CD4-positive, alpha-beta T cell (primary cell): Measurements from ENCODE around the gene IST1. TPM values are rescaled to one million over a fixed set of nuclear protein-coding genes. Genes with fewer than 3 reads are reported as not detected.
A peak's percentile ranks its signal among the peaks of the same experiment; 100 is the strongest.

Experiments used
- ATAC-seq: fragments of 200-7000 bp; cut with Tn5 transposase; one replicate; pipeline ENCODE4 v1.10.0; 2022; ENCODE audit warnings: mild to moderate bottlenecking; ENCODE audit not compliant: poor library complexity
- CTCF ChIA-PET: fragments of 350-600 bp; sonication (Branson Sonifier 250); formaldehyde crosslinking; loops from one replicate; lab custom pipeline; 2021; ENCODE audit warnings: antibody characterized with exemption, inconsistent platforms; lab: Charles Lee
- POLR2A ChIA-PET: fragments of 350-600 bp; sonication (Branson Sonifier 250); formaldehyde crosslinking; loops from one replicate; lab custom pipeline; 2021; ENCODE audit warnings: antibody characterized with exemption, inconsistent platforms; lab: Charles Lee
- DNase-seq, 14 experiments: peaks; one replicate each; pipeline ENCODE4 v3.0.0-alpha.2; 2013 to 2020; ENCODE audit warnings: mixed read lengths in 2 of 14
- H3K27ac ChIP-seq, 2 donors: one replicate each; pipeline versions ENCODE4 v1.5.1 to v1.7.0; 2013; ENCODE audit warnings: low read length in 2 of 2, low read depth in 1 of 2, mild to moderate bottlenecking in 1 of 2
- H3K27me3 ChIP-seq, 2 experiments: 1 replicate in 1 of 2; 2 replicates in 1 of 2; pipeline versions ENCODE4 v1.6.1 to v1.7.0; 2013; ENCODE audit warnings: low read length in 2 of 2, control low read depth in 1 of 2, mild to moderate bottlenecking in 1 of 2, moderate library complexity in 1 of 2; ENCODE audit not compliant: insufficient read depth in 2 of 2, control insufficient read depth in 1 of 2
- H3K36me3 ChIP-seq: one replicate; pipeline ENCODE4 v1.6.1; 2013; ENCODE audit warnings: low read length, control low read depth; ENCODE audit not compliant: insufficient read depth
- H3K4me1 ChIP-seq: one replicate; pipeline ENCODE4 v1.6.1; 2013; ENCODE audit warnings: low read length, control low read depth; ENCODE audit not compliant: insufficient read depth
- H3K4me3 ChIP-seq: one replicate; pipeline ENCODE4 v1.5.1; 2013; ENCODE audit warnings: mild to moderate bottlenecking, low read length, moderate library complexity
- H3K9me3 ChIP-seq, 2 experiments: 1 replicate in 1 of 2; 2 replicates in 1 of 2; pipeline versions ENCODE4 v1.6.1 to v1.7.0; 2013; ENCODE audit warnings: low read length in 2 of 2, mild to moderate bottlenecking in 2 of 2, control low read depth in 1 of 2, moderate library complexity in 1 of 2; ENCODE audit not compliant: control insufficient read depth in 1 of 2, insufficient read depth in 1 of 2
- H3K27ac Mint-ChIP-seq: one replicate; pipeline ENCODE4 v1.8.0; 2020; ENCODE audit warnings: mixed read lengths
- H3K27me3 Mint-ChIP-seq: one replicate; pipeline ENCODE4 v1.8.0; 2021; ENCODE audit warnings: mixed read lengths
- H3K36me3 Mint-ChIP-seq: one replicate; pipeline ENCODE4 v1.8.0; 2021; ENCODE audit warnings: low read depth, mixed read lengths
- H3K4me1 Mint-ChIP-seq: one replicate; pipeline ENCODE4 v1.8.0; 2021; ENCODE audit warnings: low read depth, mixed read lengths
- H3K4me3 Mint-ChIP-seq: one replicate; pipeline ENCODE4 v1.8.0; 2020; ENCODE audit warnings: mild to moderate bottlenecking, mixed read lengths
- H3K9me3 Mint-ChIP-seq: one replicate; pipeline ENCODE4 v1.8.0; 2020; ENCODE audit warnings: mixed read lengths
- CTCF ChIP-seq: fragments of 200-600 bp; IDR thresholded peaks from one replicate; pipeline ENCODE4 v1.8.0; 2022; ENCODE audit warnings: antibody characterized with exemption, mild to moderate bottlenecking
- intact Hi-C, 2 experiments: fragments of 100-400 bp; cut with DNase I in 1 of 2; cut with micrococcal nuclease in 1 of 2; formaldehyde crosslinking; loops; one replicate each; pipeline versions ENCODE4 v1.15.1 to v1.9.0; 2023 to 2025; cut with DNase I, micrococcal nuclease
- total RNA-seq, 174 experiments: library from RNA in 2 of 174; stranded (reverse) in 2 of 174; gene quantifications; one replicate each; pipeline ENCODE4 v1.2.3 and lab custom pipeline; 2021 to 2026

IST1 gene
- total RNA-seq, 2 experiments from 2014 or later, result 411 to 412 TPM

GRCh38 chr16:71895679-71896365 is 491 bp downstream of the IST1 start:
- Mint-ChIP-seq H3K4me3 (peak overlapping the region; percentile 99), H3K27me3 (no peaks in the 10 kb centered on the region), H3K9me3 (no peaks in the 10 kb centered on the region), H3K27ac (peak overlapping the region; percentile 98), H3K36me3 (peaks cover 25% of the 10 kb centered on the region), H3K4me1 (peaks cover 43% of the 10 kb centered on the region)
- Histone ChIP-seq H3K27me3 (no peaks in the 10 kb centered on the region), H3K36me3 (peaks cover 2% of the 10 kb centered on the region), H3K9me3 (no peaks in the 10 kb centered on the region), H3K4me1 (peaks cover 47% of the 10 kb centered on the region), H3K27ac (peak overlapping the region; percentile 94 to 95), H3K4me3 (peak overlapping the region; percentile 98)
- POLR2A ChIA-PET, result interaction anchor here (0.6 to 9.1 kb wide), 10 partner anchors 12 to 331 kb away, joined by 3 to 219 read pairs (median 3); partner anchors contain the start of genes AP1G1 and ZNF821
- intact Hi-C loops, result loop anchor here (1.0 to 5.0 kb wide), 7 partner anchors 12 to 174 kb away; partner anchors contain the start of genes AP1G1 (in 1 of the 2), PHLPP2 (in 1 of the 2) and ZNF821 (in 1 of the 2)
- CTCF ChIA-PET, result interaction anchor here (0.9 to 7.9 kb wide), 2 partner anchors 12 to 66 kb away, joined by 3 to 100 read pairs; partner anchors contain the start of gene ZNF821
- TF ChIP-seq CTCF, result no peak
- peak in 6 of 14 experiments; percentile 26 to 51 (median 28) for DNase-seq
- ATAC-seq, result peak; percentile 6

GRCh38 chr16:71896764-71897368 is 1.5 kb downstream of the IST1 start:
- Mint-ChIP-seq H3K4me3 (peak overlapping the region; percentile 99), H3K4me1 (peaks cover 51% of the 10 kb centered on the region), H3K27ac (peak overlapping the region; percentile 98), H3K9me3 (no peaks in the 10 kb centered on the region), H3K36me3 (peaks cover 25% of the 10 kb centered on the region), H3K27me3 (no peaks in the 10 kb centered on the region)
- ChIA-PET CTCF (interaction anchor here (1.0 to 7.9 kb wide), 2 partner anchors 13 to 34 kb away, joined by 3 to 100 read pairs; partner anchors contain the start of gene ZNF821), POLR2A (interaction anchor here (0.6 to 9.1 kb wide), 3 partner anchors 13 to 332 kb away, joined by 3 to 219 read pairs (median 89); partner anchors contain the start of genes AP1G1 and ZNF821)
- H3K4me1 ChIP-seq, result peaks cover 52% of the 10 kb centered on the region
- no peak for ATAC-seq
- no peak for DNase-seq
- peak overlapping the region; percentile 98 for H3K4me3 ChIP-seq
- H3K9me3 ChIP-seq, result no peaks in the 10 kb centered on the region
- TF ChIP-seq CTCF, result no peak
- intact Hi-C loops, result loop anchor here in 1 of 2 experiments (5.0 kb wide), 1 partner anchor 175 kb away; the partner anchor contains the start of gene PHLPP2
- H3K27ac ChIP-seq, result no peak overlapping the region
- H3K27me3 ChIP-seq, result no peaks in the 10 kb centered on the region
- H3K36me3 ChIP-seq, result peaks cover 2% of the 10 kb centered on the region

- Mint-ChIP-seq H3K9me3 (no peaks in the 10 kb centered on the region), H3K4me1 (peaks cover 69% of the 10 kb centered on the region), H3K4me3 (peak overlapping the region; percentile 63), H3K27me3 (no peaks in the 10 kb centered on the region), H3K36me3 (peaks cover 25% of the 10 kb centered on the region), H3K27ac (peak overlapping the region; percentile 98)
- Histone ChIP-seq H3K27me3 (no peaks in the 10 kb centered on the region), H3K36me3 (peaks cover 2% of the 10 kb centered on the region), H3K4me1 (peaks cover 56% of the 10 kb centered on the region), H3K9me3 (no peaks in the 10 kb centered on the region), H3K4me3 (no peak overlapping the region), H3K27ac (no peak overlapping the region)
- ATAC-seq (no peak), DNase-seq (no peak)
- CTCF ChIA-PET, result interaction anchor here (0.7 to 2.9 kb wide), 3 partner anchors 17 to 62 kb away, joined by 3 to 11 read pairs (median 4); no protein-coding TSS in a partner anchor
- intact Hi-C loops, result loop anchor here in 1 of 2 experiments (5.0 kb wide), 1 partner anchor 177 kb away; the partner anchor contains the start of gene PHLPP2
- no peak for TF ChIP-seq CTCF
- POLR2A ChIA-PET, result interaction anchor here (0.7 to 9.1 kb wide), 3 partner anchors 16 to 437 kb away, joined by 4 to 219 read pairs (median 12); partner anchors contain the start of genes AP1G1, ZNF23 and ZNF821
Observed at GRCh38 chr16:71899171-71899570, 3.8 kb downstream of the IST1 start.
